Measurements from ENCODE around the gene ZNF778.

DNA sequence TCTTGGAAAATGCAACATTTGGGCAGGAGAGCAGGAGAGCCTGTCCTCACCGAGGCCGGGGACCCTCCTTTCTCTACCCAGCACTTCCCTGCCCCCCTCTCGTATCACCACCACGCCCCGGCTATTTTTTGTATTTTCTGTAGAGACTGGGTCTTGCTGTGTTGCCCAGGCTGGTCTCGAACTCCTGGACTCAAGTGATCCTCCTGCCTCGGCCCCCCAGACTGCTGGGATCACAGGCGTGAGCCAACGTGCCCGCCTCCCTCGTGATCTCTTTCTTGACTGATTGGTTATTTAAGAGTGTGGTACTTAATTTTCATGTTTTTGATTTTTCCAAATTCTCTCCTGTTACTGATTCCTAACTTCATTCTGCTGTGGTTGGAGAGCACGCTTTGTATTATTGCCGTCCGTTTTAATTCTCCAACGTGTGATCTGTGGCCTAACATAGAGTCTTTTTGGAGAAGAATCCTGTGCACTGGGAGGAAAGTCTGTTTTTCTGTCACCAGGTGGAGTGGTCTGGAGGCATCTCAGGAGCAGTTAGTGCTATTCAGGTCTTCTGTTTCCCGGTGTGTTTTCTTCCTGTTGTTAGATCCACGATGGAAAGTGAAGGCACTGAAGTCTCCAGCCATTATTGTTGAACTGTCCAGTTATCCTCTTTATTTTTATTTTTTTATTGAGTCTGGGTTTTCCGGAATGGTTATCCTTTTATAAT lies 40.4 kb downstream of the ZNF778 start:
- TF ChIP-seq, protein P1, sequence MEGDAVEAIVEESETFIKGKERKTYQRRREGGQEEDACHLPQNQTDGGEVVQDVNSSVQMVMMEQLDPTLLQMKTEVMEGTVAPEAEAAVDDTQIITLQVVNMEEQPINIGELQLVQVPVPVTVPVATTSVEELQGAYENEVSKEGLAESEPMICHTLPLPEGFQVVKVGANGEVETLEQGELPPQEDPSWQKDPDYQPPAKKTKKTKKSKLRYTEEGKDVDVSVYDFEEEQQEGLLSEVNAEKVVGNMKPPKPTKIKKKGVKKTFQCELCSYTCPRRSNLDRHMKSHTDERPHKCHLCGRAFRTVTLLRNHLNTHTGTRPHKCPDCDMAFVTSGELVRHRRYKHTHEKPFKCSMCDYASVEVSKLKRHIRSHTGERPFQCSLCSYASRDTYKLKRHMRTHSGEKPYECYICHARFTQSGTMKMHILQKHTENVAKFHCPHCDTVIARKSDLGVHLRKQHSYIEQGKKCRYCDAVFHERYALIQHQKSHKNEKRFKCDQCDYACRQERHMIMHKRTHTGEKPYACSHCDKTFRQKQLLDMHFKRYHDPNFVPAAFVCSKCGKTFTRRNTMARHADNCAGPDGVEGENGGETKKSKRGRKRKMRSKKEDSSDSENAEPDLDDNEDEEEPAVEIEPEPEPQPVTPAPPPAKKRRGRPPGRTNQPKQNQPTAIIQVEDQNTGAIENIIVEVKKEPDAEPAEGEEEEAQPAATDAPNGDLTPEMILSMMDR (IDR thresholded peaks at IDR 0.05) = no peak
- no peak for TF ChIP-seq POLR2A (IDR thresholded peaks at IDR 0.05)

Data from uterus (tissue), 2 donors.